Dedifferentiated amniotic fluid mesenchymal stem cell (primary cell): ENCODE data around the gene TSPAN16.

Experiments used
- DNase-seq: peaks from one replicate; pipeline ENCODE4 v3.0.0-alpha.2; 2016; ENCODE audit errors: extremely low spot score

TSPAN16 gene

GRCh38 chr19:11295665-11296245, at the start of gene TSPAN16:
TSS of gene TSPAN16 (plus strand) at chr19:11296160. CDS start at chr19:11296298, 138 bp downstream.
- DNase-seq: no peak

DNA sequence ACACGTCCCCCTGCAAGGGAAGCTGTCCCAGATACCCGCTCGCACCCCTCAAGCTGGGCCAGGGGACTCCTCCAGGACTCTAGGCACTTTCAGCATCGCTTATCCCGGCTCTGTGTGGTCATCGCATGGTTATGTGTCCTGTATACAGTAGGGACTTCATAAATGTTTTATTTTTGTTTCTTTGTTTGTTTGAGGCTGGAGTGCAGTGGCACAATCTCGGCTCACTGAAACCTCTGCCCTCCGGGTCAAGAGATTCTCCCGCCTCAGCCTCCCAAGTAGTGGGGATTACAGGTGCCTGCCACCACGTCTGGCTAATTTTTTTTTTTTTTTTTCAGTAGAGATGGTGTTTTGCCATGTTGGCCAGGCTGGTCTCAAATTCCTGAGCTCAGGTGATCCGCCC, 49.0 kb upstream of the TSPAN16 start:
- DNase-seq: no peak

DNA sequence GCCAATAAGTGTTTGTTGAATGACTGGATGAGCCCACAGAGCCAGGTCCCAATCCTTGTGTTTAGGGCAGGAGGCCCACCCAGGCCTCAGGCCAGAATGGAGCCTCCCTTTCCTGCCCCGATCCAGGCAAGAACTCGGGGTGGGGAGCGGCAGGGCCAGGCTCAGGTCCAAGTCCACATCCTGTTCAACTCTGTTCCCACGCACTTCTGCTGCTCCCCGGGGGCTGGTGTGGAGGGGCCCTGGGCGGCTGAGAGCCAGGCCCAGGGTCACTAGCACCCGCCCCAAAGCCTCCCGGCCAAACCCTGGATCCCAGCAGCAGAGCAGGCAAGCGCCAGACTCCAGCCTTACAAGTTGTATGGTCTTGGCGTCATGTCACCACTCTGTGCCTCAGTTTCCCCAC, 48.6 kb upstream of the TSPAN16 start:
- DNase-seq: no peak

GRCh38 chr19:11247934-11248333, 48.0 kb upstream of the TSPAN16 start:
- DNase-seq: no peak

DNA sequence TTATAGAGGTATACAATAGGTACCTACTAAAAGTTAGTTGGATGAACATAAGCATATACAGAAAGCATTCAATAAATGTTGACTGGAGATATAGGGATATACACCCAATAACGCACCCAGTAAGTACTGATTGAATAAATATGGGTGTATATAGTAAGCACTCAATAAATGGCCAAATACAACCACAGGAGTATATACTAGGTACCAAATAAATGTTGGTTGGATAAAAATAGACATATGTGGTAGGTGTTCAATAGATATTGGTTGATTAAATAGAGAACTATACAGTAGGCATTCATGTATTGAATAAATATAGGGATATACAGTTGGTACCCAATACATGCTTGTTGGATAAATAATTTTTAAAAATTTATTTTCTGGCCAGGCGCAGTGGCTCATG, 47.1 kb upstream of the TSPAN16 start:
- no peak for DNase-seq

- DNase-seq: no peak
Observed at GRCh38 chr19:11251217-11251616, 44.7 kb upstream of the TSPAN16 start.

GRCh38 chr19:11251650-11252314, 44.2 kb upstream of the TSPAN16 start:
- DNase-seq: no peak

- DNase-seq: no peak
Observed at GRCh38 chr19:11252665-11253355, 43.1 kb upstream of the TSPAN16 start.

GRCh38 chr19:11254666-11255065, 41.3 kb upstream of the TSPAN16 start:
- no peak for DNase-seq

DNA sequence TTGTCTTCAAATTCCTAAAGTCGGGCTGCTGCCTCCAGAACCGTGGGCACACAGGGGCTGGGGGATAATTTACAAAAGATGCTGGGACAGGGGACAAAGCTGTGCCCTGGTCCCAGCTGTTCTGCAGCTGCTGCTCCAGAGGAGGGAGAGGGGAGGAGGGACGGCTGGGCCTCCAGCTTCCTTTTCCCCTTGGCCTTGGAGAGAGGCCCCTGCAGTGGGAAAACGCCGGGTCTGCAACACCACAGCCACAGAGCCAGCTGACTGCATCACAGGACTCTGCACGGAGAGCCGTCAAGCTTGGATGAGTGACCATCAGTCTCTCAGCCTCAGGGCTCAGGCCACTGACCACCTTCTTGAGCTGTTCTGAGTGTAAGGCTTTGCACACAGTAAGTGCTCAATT, 39.8 kb upstream of the TSPAN16 start:
- no peak for DNase-seq

DNA sequence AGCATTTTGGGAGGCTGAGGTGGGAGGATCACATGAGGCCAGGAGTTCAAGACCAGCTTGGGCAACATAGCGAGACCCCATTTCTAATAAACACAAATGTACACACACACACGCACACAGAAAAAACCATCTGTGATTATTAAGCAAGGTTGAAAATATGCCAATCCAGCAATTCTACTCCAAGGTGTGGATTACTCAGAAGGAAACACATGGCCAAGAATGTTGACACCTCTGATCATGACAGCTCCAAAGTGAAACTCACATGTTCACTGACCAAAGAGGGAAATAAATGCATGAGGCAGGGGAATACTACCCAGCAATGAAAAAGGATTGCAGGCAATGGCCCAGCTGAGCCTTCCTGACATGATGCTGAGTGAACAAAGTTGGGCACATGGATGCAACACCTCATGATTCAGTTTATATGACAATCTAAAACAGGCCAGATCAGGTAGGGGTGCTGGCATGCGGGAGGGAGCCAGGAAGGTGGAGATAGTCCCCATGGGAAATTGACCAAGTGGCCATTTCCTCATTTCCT, 38.0 kb upstream of the TSPAN16 start:
- no peak for DNase-seq

GRCh38 chr19:11260996-11261395, 35.0 kb upstream of the TSPAN16 start:
- no peak for DNase-seq

DNA sequence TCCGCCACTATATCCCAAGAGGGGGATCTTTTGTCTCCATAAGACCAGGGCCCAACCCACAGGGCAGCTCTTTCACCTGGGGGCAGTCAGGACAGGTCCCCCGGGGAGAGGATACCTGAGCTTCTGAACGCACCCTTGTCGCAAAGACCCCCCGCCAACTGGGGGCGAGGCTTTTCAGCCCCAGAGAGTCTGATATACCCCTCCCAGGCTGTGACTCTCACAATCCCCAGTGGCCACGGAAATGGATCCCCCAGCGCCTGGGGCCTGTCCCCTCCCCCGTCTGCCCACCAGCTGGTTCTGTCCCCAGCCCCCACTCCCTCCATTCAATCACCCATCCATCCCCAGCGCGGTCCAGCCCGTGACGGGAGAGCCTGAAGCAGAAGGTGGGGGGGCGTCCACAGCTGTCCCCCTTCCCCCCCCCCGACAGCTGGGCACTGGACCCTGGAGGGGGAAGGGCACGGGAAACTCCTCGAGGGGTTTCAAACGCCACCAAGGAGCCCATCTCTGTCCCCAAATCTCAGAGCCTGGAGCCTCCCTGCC, 34.5 kb upstream of the TSPAN16 start:
- no peak for DNase-seq

DNA sequence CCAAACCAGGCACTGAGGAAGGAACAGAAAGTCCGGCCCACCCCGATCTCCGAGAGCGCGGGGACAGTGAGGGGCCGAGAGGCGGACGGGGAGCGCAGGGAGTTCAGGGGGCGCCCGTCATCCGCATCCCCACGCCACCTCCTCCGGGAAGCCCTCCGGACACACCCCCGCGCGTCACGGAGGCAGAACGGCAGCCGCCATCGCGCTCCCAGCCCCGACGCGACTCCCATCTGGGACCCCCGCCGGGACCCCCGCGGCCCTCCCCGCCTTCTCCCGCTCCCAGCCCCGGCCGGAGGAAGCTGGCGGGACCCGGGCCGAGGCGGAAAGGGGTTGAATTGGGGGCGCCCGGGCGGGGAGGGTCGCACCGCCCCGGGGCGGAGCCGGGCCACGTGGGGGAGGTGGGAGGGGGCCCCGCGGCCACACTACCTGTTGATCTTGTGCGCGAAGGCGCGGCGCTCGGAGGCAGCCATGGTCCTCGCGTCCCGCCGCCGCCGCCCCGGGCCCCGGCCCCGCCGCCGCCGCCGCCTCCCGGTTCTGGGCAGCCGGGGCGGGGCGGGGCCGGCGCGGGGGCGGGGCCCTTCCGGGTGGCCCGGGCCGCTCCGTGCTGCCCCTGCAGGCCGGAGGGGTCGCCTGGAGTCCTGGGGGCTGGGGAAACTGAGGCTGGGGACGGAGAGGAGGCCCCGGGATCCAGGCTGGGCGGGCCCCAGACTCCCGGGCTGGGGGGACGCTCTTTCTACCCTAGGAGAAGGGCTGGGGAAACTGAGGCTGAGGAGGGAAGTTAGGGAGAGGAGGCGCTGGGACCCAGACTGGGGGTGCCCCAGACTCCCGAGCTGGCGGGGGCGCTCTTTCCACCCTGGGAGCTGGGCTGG, 33.8 kb upstream of the TSPAN16 start, which contains the start of gene DOCK6:
DOCK6 (minus strand) TSS at position 554 of the 869 bp plus-strand sequence; CDS start at position 470, 84 bp downstream.
- no peak for DNase-seq

- no peak for DNase-seq
Observed at GRCh38 chr19:11263726-11264125, 32.2 kb upstream of the TSPAN16 start.

DNA sequence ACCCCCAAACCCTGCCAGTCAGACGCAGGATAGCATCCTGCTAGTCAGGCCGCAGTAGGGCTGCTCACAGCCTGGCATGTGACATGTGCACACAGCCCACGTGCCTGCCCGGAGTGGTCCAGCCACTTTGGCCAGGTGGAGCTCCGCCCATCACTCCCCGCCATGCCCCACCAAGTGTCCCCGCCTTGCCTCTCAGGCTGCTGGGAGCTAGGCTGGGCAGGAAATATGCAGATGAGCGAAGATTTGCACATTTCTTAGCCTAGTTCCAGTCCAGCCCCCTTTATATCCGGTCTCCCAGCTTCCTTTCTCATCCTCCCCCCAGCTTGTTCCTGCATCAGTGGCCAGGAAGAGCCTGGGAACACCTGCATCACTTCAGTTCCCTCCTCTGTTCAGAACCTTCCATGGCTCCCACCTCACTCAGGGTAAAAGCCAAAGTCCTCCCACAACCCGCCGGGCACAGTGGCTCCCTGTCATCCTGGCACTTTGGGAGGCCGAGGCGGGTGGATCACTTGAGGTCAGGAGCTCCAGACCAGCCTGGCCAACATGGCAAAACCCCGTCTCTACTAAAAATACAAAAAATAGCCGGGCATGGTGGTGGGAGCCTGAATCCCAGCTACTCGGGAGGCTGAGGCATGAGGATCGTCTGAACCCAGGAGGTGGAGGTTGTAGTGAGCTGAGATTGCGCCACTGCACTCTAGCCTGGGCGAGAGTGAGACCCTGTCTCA, 31.3 kb upstream of the TSPAN16 start:
- no peak for DNase-seq

DNA sequence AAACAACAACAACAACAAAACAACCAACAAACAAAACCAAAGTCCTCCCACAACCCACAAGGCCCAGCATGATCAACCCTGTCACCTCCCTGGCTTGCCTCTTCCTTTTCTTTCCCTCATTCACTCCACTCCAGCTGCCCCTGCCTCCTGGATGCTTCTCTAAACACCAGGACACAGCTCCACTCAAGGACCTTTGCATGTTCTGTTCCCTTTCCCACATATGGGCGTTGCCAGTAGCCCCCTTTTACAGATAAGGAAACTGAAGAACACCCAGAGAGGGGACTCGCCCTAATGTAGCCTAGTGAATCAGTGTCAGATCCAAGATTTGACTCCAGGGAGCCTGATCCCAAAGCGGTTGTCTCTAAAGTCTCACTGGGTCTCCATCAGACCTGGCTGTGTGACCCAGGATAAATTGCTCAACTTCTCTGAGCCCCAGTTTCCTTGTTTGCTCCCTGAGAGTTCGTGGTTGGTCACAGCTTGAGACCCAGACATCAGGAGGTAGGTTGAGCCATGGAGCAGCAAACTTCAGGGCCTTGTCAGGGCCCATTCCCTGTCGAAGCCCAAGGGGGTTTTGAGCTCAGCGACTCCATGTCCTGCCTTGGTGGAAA, 30.7 kb upstream of the TSPAN16 start:
- DNase-seq: no peak

DNA sequence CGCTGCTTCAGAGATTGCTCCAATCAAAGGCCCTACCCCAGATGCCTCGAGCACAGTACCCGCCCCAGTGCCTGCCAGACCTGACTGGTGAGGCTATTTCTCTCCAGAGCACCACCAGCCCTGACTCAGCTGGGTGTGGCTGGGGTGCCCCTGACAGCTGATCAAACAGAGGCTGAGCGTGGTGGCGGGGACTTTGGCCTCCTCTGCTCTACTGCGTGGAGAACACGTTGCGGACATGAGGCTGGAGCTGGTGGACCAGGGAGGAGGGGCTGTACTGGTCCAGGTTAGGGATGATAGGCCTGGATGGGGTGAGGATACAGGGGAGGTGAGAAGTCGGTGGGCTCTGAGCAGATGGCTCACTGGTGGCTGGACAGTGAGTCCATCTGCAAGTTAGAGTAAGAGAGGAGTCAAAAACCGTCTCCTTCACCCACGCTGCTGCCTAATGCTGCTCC, 30.1 kb upstream of the TSPAN16 start:
- DNase-seq: no peak

- no peak for DNase-seq
Observed at GRCh38 chr19:11267316-11268085, 28.5 kb upstream of the TSPAN16 start.
